GM12873 (cell line): Measurements from ENCODE around the gene GPR55.

Experiments used
- TF ChIP-seq, protein P1 (sequence below): IDR thresholded peaks from 2 replicates; pipeline ENCODE4 v1.5.1; 2012; ENCODE audit warnings: low read depth, mild to moderate bottlenecking, moderate library complexity, low read length, control low read depth; ENCODE audit not compliant: insufficient read depth; ENCODE audit errors: missing control alignments

The GPR55 gene

DNA sequence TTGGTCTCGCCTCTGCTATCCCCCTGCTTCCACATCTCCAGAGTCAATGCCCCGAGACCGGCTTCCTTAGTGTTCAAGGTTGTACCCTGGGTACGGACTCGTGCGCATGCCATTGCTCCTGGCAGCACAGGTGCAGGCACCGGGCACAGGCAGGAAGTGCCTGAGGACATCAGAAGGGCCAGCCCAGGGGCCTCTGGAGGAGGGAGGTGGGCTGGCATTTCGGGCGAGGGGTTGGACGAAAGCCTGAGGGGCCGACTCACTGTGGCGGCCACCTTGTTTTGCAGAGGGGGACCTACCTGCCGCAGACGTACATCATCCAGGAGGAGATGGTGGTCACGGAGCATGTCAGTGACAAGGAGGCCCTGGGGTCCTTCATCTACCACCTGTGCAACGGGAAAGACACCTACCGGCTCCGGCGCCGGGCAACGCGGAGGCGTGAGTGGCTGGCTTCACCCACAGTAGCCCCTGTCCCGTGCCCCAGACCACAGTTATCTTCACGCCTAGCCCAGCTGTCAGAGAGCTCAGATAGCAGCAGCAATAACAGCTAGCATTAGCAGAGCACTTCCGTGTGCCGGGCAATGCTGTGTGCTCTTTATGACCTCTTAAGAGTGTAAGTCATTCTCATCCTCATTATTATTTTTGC lies 47.8 kb downstream of the GPR55 start:
- TF ChIP-seq, protein P1, sequence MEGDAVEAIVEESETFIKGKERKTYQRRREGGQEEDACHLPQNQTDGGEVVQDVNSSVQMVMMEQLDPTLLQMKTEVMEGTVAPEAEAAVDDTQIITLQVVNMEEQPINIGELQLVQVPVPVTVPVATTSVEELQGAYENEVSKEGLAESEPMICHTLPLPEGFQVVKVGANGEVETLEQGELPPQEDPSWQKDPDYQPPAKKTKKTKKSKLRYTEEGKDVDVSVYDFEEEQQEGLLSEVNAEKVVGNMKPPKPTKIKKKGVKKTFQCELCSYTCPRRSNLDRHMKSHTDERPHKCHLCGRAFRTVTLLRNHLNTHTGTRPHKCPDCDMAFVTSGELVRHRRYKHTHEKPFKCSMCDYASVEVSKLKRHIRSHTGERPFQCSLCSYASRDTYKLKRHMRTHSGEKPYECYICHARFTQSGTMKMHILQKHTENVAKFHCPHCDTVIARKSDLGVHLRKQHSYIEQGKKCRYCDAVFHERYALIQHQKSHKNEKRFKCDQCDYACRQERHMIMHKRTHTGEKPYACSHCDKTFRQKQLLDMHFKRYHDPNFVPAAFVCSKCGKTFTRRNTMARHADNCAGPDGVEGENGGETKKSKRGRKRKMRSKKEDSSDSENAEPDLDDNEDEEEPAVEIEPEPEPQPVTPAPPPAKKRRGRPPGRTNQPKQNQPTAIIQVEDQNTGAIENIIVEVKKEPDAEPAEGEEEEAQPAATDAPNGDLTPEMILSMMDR = no peak

DNA sequence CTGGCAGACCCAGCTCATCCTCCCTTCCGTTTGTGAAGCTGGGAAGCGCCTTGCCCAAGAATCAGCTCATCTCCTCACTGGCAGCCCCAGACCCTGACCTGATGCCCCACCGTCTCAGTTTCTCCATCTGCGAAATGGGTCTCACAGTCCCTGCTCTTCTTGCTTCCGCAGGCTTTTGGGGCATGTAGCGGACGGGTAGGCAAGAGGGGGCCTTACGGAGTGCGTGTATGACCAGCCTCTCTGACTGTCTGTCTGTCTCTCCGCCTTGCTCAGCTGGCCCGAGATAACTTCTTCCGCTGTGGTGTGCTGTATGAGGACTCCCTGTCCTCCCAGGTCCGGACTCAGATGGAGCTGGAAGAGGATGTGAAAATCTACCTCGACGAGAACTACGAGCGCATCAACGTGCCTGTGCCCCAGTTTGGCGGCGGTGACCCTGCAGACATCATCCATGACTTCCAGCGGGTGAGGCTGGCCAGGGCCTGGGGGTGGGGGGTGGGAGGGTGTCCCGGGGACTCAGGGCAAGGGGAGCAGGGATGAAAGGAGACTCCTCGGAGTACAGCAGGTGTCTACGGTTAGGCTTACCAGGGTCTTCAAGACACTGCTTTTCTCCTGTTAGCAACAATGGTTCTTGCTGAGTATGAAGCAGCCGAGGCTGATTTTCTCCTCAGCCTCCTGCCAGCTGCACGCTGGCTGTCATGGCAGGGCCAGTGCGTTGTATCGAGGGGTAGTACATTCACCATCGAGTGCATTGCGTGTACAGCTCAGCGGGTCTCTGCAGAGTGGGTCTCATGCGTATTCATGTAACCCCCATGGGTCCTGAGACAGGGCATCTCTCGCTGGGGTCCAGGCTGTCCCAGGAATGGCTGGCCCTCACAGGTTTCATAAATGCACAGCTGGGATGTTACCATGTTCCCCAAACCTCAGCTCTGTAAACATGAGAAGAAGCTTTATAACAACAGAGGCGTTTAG lies 49.4 kb downstream of the GPR55 start:
- TF ChIP-seq, protein P1 = no peak

DNA sequence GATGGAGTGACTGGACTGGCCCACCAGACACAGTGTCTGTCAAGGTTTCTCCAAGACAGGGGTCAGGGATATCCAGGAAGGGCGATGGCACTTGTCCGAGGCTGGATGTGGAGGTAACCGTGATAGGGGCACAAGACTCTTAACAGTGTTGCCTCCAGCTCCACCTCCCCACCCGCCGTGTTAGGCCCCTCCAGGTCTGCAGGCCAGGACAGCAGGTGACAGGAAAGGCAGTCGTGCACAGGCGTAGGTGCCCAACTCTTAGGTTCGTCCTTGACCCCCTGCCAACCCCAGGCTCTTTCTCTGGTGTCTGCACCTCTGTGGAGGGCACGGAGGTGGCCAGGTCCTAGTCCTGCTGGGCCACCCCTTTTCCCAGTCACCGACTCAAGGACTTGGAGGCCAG lies 50.2 kb downstream of the GPR55 start:
- TF ChIP-seq, protein P1 = no peak

DNA sequence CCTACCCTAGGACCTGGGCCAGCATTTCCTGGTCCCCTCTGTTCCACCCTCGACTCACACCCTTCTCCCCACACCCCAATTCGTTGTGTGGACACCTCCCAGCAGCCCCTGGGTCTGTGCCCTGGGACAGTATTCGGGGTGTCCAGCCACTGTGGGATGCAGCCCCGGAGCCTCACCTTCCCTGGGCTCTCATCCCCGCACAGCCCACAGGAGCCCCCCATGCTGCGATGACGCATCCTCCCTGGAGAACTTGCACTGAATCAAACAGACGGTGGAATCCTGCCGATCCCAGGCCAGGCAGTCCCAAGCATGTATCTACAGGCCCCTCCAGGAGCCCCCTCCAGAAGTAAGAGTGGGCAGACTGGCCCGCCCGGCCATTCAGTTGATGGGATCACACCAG lies 50.6 kb downstream of the GPR55 start:
- TF ChIP-seq, protein P1 = no peak

DNA sequence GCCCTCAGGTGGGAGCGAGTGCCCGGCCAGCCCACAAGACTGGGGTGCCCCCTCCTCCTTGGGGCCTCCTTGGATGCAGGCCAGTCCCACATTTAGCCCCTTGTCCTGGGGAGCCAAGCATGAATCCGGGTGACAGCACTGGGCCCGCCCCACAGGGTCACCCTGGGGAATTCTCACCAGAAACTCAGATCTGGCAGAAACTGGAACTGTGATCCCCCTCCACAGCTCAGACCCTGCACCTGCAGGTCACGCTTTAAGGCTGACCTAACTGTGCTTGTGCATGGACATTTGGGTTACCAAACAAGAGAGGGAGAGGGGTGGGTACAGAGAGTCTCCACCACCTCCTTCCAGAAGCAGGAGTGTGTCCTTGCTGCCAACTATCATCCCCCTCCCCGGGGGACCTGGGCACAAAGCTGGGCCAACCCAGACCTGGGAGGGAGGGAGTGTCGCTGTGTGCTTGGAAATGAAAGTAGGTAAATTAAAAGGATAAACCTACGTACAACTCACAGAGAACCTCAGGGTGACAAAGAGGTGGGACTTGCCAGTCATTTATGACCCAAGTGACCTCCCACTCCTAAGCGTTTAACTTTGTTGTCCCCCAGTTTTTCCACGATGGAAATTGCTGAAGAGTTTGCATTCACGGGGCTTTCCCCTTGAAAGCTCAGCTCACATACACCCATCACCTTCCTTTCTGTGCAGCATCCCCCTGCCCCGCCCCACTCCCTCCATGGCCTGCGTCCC lies 51.2 kb downstream of the GPR55 start:
- TF ChIP-seq, protein P1 = no peak

DNA sequence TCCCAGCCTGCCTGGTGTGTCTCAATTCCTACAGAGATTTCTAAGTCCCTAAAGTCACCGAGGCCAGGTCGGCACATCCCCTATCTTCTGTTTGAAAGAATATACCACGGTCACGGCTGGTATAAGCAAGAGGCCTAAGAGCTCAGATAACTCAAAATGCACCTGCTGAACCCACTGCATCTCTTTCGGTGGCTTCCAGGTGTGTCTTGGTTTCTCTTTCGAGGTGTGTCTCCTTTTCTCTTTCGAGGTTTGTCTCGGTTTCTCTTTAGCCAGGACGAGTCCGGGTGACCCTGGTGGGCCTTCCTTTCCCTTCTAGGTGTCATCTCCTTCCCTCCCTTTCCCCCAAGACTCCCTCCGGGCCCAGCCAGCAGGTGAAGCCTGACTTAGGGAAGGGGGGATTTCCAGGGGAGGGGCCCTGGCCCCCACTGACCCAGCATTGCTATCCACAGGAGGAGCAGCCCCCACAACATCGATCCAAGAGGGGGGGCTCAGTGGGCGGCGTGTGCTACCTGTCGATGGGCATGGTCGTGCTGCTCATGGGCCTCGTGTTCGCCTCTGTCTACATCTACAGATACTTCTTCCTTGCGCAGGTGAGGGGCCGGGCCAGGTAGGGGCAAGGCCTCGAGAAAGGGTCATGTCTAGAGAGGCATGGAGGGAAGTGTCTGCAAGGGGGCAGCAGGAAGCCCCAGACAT lies 51.9 kb downstream of the GPR55 start:
- TF ChIP-seq, protein P1 = no peak
